Progenitor cell of endocrine pancreas (in vitro differentiated cells): ENCODE results near the gene SCG3. TPM values are rescaled to one million over a fixed set of nuclear protein-coding genes. Genes with fewer than 3 reads are reported as not detected.

ENCODE experiments used
- DNase-seq: peaks from one replicate; pipeline ENCODE4 v3.0.0; 2021; ENCODE audit warnings: low spot score; ENCODE audit not compliant: unreplicated experiment
- H3K27ac Mint-ChIP-seq: 2 replicates; pipeline ENCODE4 v1.8.0; 2021; ENCODE audit warnings: mild to moderate bottlenecking, moderate library complexity, mixed read lengths
- H3K27me3 Mint-ChIP-seq: 2 replicates; pipeline ENCODE4 v1.8.0; 2021; ENCODE audit warnings: mixed read lengths
- H3K36me3 Mint-ChIP-seq: 2 replicates; pipeline ENCODE4 v1.8.0; 2022; ENCODE audit warnings: mixed read lengths; ENCODE audit not compliant: insufficient read depth
- H3K4me1 Mint-ChIP-seq: 2 replicates; pipeline ENCODE4 v1.8.0; 2021; ENCODE audit warnings: low read depth, mixed read lengths
- H3K4me3 Mint-ChIP-seq: 2 replicates; pipeline ENCODE4 v1.8.0; 2021; ENCODE audit warnings: low read depth, mild to moderate bottlenecking, moderate library complexity, mixed read lengths
- H3K9me3 Mint-ChIP-seq: 2 replicates; pipeline ENCODE4 v1.8.0; 2021; ENCODE audit warnings: low read depth, mixed read lengths
- CTCF ChIP-seq: fragments of 200-600 bp; sonication (generic); IDR thresholded peaks from one replicate; pipeline ENCODE4 v1.5.0; 2021; ENCODE audit warnings: antibody characterized with exemption, mild to moderate bottlenecking; ENCODE audit not compliant: unreplicated experiment
- total RNA-seq: library from RNA; stranded (reverse); gene quantifications from 2 replicates; pipeline ENCODE4 v1.2.1, GENCODE V29; 2021

SCG3 gene
- total RNA-seq, 1 donor from 2014 or later: 7.9 TPM

DNA sequence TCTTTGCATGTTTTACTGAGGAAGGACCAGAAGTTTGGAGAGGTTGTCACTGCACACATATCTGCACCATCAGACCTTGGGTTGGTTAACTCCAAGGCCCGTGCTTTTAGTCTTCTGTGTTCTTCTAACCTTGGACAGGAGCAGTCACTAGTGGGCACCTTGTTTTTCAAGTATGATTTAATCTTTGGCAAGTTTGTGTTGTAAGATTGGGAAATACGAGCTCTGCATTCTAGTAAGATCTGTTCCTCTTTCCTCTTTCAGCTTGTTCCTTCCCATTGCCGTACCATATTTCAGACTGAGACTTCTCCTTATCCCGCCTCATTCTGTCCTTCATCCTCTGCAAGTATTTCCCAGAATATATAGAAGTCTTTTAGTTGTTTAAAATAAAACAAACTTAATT is 75.2 kb downstream of the SCG3 start:
- Mint-ChIP-seq H3K9me3 (no peaks in the 10 kb centered on the region), H3K4me1 (peaks cover 2% of the 10 kb centered on the region), H3K27ac (no peak overlapping the region), H3K27me3 (peaks cover 39% of the 10 kb centered on the region), H3K36me3 (no peaks in the 10 kb centered on the region), H3K4me3 (no peak overlapping the region)
- TF ChIP-seq CTCF: no peak
- DNase-seq: no peak

DNA sequence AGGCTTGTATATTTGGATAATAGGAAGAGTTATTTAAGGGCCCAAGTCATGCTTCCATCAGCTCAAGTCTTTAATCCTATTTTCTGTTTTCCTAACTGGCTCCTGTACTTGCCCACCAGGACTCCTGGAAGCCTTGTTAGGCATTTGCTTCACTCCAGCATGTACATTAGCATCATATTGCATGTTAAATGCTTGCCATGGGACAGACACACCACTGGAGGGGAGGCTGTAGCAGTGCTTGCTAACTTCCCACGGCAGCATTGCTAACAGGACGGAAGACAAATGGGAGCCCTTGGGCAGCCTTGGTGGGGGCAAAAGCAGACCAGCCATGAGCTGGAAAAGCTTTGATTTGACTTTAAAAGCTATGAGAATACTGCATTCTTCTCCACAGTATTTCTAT is 76.1 kb downstream of the SCG3 start:
- no peak for TF ChIP-seq CTCF
- Mint-ChIP-seq H3K4me3 (no peak overlapping the region), H3K4me1 (peaks cover 1% of the 10 kb centered on the region), H3K27me3 (peaks cover 34% of the 10 kb centered on the region), H3K36me3 (no peaks in the 10 kb centered on the region), H3K27ac (no peak overlapping the region), H3K9me3 (no peaks in the 10 kb centered on the region)
- DNase-seq: no peak

- Mint-ChIP-seq H3K4me1 (no peaks in the 10 kb centered on the region), H3K27me3 (peaks cover 22% of the 10 kb centered on the region), H3K9me3 (no peaks in the 10 kb centered on the region), H3K4me3 (no peak overlapping the region), H3K36me3 (no peaks in the 10 kb centered on the region), H3K27ac (no peak overlapping the region)
- no peak for DNase-seq
- no peak for TF ChIP-seq CTCF
Observed at GRCh38 chr15:51758645-51759044, 77.3 kb downstream of the SCG3 start.

DNA sequence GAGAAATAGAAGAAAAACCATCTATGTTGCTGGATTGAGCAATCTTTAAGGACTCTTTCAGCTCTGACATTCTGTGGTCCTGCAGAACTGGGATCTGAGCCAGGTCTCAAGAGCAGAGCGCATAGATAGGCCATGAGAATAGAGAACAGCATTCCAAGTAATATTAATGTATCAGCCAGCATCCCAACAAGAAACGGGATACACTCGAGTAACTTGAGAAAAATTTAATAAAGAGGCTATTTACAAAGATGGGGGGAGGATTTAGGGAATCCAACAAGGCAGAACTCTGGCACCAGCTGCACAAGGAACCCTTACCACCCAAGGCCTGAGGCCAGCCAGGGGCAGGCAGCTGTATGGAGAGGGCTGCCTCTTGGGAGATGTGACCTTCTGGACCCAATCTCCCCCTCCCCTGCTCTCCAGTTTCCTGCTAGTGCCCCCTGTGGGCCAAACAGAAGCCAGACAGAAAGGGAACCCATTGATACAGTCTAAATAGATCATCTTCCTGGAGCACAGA is 78.3 kb downstream of the SCG3 start:
- H3K36me3 Mint-ChIP-seq: no peaks in the 10 kb centered on the region
- no peak for TF ChIP-seq CTCF
- H3K4me3 Mint-ChIP-seq: no peak overlapping the region
- peaks cover 13% of the 10 kb centered on the region for H3K27me3 Mint-ChIP-seq
- H3K9me3 Mint-ChIP-seq: no peaks in the 10 kb centered on the region
- no peaks in the 10 kb centered on the region for H3K4me1 Mint-ChIP-seq
- H3K27ac Mint-ChIP-seq: no peak overlapping the region
- no peak for DNase-seq

DNA sequence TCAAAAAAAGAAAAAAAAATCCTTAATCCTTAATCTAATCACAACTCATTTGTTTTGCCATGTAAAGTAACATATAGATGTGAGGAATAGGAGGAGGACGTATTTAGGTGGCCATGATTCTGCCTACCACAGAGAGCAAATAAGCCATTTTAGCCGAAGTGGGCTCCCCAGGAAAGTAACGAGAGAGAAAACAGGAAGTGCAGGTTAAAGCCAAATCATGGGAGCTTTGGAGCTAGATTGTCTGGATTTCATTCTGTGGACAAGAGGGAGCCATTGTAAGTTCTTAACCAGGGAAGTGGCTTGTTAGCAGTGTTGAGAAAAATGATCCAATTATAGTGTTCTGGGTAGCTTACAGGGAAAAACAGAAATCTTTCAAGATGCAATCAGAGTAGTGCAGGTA is 79.5 kb downstream of the SCG3 start:
- TF ChIP-seq CTCF: no peak
- H3K4me1 Mint-ChIP-seq: no peaks in the 10 kb centered on the region
- H3K9me3 Mint-ChIP-seq: no peaks in the 10 kb centered on the region
- no peaks in the 10 kb centered on the region for H3K36me3 Mint-ChIP-seq
- H3K4me3 Mint-ChIP-seq: no peak overlapping the region
- H3K27me3 Mint-ChIP-seq: peaks cover under 1% of the 10 kb centered on the region
- no peak overlapping the region for H3K27ac Mint-ChIP-seq
- DNase-seq: no peak
